HCT116 (cell line): Measurements from ENCODE around the gene CCDC89.

Experiments
- CEBPB ChIP-seq: IDR thresholded peaks from 2 replicates; pipeline ENCODE4 v1.6.1; 2012; ENCODE audit warnings: low read depth
- EGR1 ChIP-seq: IDR thresholded peaks from 2 replicates; pipeline ENCODE4 v1.6.1; 2012; ENCODE audit warnings: low read depth
- EZH2 ChIP-seq: fragments of 200-600 bp; sonication (generic); IDR thresholded peaks from 2 replicates; pipeline ENCODE4 v1.6.1; 2017; ENCODE audit warnings: antibody characterized with exemption, mixed run types
- POLR2A ChIP-seq: IDR thresholded peaks from 2 replicates; pipeline ENCODE4 v1.7.0; 2011; ENCODE audit warnings: borderline replicate concordance; ENCODE audit not compliant: insufficient read depth, insufficient read length; ENCODE audit errors: extremely low read depth
- RAD21 ChIP-seq: IDR thresholded peaks from 2 replicates; pipeline ENCODE4 v1.6.1; 2012; ENCODE audit warnings: low read depth, mild to moderate bottlenecking
- TF ChIP-seq, protein P1 (sequence below), 3 experiments: fragments of 200-600 bp in 1 of 3; sonication (generic) in 1 of 3; IDR thresholded peaks in 2 of 3; conservative IDR thresholded peaks in 1 of 3; 2 replicates each; pipeline ENCODE4 v1.5.1; 2012 to 2017; ENCODE audit warnings: low read depth in 2 of 3, low read length in 2 of 3, antibody characterized with exemption in 1 of 3, borderline replicate concordance in 1 of 3, control low read depth in 1 of 3, mild to moderate bottlenecking in 1 of 3, mixed read lengths in 1 of 3, mixed run types in 1 of 3, moderate library complexity in 1 of 3; ENCODE audit not compliant: insufficient read depth in 1 of 3

DNA sequence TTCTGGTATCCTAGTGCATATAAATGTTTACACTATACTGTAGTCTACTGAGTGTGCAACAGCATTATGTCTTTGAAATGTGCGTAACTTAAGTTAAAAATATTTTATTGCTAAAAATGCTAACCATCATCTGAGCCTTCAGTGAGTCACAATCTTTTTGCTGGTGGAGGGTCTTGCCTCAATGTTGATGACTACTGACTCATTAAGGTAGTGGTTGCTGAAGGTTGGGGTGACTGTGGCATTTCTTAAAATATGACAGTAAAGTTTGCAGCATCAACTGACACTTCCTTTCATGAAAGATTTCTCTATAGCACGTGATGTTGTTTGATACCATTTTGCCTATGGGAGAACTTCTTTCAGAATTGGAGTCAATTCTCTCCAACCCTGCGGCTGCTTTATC, 12.6 kb downstream of the CCDC89 start:
- no peak for TF ChIP-seq POLR2A
- TF ChIP-seq EZH2, result no peak
- TF ChIP-seq EGR1, result no peak
- TF ChIP-seq, protein P1, sequence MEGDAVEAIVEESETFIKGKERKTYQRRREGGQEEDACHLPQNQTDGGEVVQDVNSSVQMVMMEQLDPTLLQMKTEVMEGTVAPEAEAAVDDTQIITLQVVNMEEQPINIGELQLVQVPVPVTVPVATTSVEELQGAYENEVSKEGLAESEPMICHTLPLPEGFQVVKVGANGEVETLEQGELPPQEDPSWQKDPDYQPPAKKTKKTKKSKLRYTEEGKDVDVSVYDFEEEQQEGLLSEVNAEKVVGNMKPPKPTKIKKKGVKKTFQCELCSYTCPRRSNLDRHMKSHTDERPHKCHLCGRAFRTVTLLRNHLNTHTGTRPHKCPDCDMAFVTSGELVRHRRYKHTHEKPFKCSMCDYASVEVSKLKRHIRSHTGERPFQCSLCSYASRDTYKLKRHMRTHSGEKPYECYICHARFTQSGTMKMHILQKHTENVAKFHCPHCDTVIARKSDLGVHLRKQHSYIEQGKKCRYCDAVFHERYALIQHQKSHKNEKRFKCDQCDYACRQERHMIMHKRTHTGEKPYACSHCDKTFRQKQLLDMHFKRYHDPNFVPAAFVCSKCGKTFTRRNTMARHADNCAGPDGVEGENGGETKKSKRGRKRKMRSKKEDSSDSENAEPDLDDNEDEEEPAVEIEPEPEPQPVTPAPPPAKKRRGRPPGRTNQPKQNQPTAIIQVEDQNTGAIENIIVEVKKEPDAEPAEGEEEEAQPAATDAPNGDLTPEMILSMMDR (IDR thresholded peaks at IDR 0.05 in 2 of 3, conservative IDR thresholded peaks at IDR 0.05 in 1 of 3; ENCODE audit: borderline replicate concordance in 1 of 3, insufficient read depth in 1 of 3, low read depth in 2 of 3, low read length in 2 of 3), result no peak
- TF ChIP-seq RAD21, result no peak
- no peak for TF ChIP-seq CEBPB
